Skin of body (tissue), 2 donors: ENCODE data around the gene SANBR. TPM values are rescaled to one million over a fixed set of nuclear protein-coding genes. Genes with fewer than 3 reads are reported as not detected.

Experiments used
- DNase-seq: peaks from one replicate; lab custom pipeline; 2025; lab: John Stamatoyannopoulos, UW
- total RNA-seq: library from RNA; depleted of rRNA; stranded (reverse); fragments of >200 nt; gene quantifications from one replicate; pipeline ENCODE4 v1.2.3, GENCODE V29; 2014

Gene SANBR
- total RNA-seq, 1 donor from 2014 or later = 15.6 TPM

DNA sequence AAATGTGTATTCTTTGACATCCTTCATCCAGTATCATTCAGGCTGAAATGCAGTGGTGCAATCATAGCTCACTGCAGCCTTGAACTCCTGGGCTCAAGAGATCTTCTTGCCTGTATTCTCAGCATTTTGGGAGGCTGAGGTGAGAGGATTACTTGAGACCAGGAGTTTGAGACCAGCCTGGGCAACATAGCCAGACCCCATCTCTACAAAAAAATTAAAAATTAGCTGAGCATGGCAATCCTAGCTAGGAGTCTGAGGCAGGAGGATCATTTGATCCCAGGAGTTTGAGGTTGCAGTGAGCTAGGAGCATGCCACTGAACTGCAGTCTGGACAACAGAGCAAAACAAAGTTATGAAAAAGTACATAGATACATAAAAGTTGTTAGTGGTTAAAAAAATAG, 24.1 kb downstream of the SANBR start:
- no peak for DNase-seq

DNA sequence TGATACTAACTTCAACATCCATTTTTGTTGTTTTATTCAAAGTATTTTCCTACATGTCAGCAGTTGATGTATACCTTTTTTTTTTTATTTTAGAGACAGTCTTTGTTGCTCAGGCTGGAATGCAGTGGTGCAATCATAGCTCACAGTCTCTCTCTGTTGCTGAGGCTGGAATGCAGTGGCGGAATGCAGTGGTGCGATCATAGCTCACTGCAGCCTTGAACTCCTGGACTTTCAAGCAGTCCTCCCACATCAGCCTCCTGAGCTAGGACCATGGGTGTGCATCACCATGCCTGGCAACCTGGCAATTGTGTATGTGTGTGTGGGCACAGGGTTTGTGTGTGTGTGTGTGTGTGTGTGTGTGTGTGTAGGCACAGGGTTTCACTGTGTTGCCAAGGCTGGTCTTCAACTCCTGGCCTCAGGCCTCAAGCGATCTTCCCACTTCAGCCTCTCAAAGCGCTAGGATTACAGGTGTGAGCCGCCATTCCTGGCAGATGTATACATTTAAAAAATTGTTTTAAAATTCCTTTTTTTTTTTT, 24.8 kb downstream of the SANBR start:
- no peak for DNase-seq

DNA sequence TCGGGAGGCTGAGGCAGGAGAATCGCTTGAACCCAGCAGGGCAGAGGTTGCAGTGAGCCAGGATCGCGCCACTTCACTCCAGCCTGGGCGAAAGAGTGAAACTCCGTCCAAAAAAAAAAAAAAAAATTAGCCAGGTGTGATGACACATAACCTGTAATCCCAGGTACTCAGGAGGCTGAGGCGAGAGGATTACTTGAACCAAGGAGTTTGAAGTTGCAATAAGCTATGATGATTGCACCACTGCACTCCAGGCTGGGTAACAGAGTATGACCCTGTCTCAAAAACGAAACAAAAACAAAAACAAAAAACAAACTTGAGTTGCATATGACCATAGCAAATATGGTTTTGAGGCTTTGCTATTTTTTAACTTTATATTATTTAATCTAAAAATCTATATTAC, 25.8 kb downstream of the SANBR start:
- no peak for DNase-seq

DNA sequence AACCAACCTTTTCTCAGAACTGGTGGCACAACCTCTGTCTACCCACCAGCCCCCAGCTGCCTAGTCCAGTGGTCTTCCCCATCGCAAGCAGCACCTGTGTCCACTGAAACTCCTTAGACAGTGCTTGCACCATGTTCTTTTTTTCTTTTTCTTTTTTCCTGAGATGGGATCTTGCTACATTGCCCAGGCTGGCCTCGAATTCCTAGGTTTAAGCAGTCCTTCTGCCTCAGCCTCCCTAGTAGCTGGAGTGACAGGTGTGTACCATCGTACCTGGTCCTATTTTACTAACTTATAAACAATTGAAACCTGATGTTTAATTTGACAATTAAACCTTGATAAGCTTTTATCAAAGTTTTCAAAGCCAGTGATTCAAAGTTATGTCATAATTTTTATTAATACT, 30.8 kb downstream of the SANBR start:
- DNase-seq = no peak

DNA sequence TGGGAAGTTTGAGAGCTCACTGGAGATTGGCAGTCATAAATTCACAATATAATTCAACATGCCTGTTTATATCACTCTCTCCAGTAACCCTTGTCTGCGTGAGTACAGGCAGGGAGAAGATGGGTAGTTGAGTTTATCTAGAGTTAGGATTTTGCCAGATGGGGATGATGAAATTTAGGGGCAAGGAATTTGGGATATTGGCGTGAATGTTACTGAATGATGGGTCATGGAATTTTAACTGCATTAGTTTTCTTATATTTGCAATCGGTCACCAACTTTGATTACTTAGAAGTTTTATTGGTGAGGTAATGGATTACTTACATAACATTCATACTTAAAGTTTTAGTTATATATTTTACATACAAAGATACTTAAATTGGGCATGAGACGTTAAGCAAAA, 35.1 kb downstream of the SANBR start:
- DNase-seq = no peak

DNA sequence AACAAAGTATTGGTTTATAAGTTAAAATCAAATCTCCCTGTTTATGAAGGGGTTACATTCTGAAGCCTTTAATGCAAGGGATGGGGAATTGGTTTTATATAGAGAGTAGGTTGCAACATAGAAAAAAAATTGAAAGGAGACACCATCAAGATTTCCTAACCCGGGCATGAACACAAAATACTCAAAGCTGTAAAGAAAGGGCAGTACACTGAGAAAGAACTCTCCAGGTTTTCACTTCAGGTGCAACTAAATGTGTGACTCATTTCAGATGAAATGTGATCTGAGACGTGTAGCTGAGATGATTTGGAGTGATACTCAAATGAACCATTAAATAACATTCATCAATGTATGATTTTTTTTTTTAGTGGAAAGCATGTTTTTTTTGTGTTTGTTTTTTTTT, 43.6 kb downstream of the SANBR start:
- no peak for DNase-seq

DNA sequence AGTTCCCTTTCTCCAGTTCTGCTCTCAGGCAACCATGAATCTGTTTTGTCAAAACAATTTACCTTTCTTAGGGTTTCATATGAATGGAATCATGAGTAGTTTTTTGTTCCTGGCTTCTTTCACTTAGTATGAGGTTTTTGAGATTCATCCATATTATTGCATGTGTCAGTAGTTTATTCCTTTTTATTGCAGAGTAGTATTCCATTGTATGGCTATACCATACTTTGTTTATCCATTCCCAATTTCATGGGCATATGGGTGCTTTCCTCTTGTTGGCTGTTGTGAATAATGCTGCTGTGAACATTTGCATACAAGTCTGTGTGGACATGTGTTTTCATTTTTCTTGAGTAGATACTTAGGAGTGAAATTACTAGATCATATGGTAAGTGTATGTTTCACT, 46.0 kb downstream of the SANBR start:
- DNase-seq = no peak

DNA sequence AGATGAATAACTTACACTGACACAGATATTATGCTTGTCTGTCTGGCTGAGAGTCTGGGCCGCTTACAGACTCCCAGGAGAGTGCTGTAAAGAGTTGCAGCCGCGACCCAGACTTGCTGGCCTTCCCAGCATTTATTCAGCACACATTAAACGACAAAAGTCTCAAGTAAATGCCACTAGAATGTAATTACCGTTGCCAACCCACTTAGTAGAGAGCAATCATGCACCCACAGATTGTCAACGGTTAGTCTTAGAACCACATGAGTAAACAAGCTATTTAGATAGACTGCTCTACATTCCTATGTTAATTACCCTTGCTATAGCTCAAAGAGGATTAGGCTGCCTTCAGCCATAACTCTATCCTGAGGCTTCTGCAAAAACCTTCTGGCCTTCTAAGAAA, 48.5 kb downstream of the SANBR start:
- no peak for DNase-seq

Other genes with a start within 250 kb of the SANBR start
- 28.7 TPM for gene REL, start 184.3 kb upstream of the SANBR start, total RNA-seq
- gene PEX13, start 48.2 kb upstream of the SANBR start, total RNA-seq = 35.2 TPM
- gene PUS10, start 47.6 kb upstream of the SANBR start, total RNA-seq = 5.6 TPM
- 9.2 TPM for gene C2orf74, start 96.3 kb downstream of the SANBR start, total RNA-seq